CD14-positive monocyte (primary cell): ENCODE measurements around the gene CCDC116. TPM values are rescaled to one million over a fixed set of nuclear protein-coding genes. Genes with fewer than 3 reads are reported as not detected.

Source experiments
- DNase-seq, 3 donors: peaks; one replicate each; pipeline ENCODE4 v3.0.0-alpha.2; 2011 to 2022
- H2AFZ ChIP-seq: 2 replicates; pipeline ENCODE4 v1.6.0; 2012; ENCODE audit warnings: mild to moderate bottlenecking, low read depth, low read length, inconsistent platforms; ENCODE audit not compliant: insufficient read depth, poor library complexity, severe bottlenecking
- H3K27ac ChIP-seq, 2 donors: 1 replicate in 1 of 2; 2 replicates in 1 of 2; pipeline ENCODE4 v1.5.1; 2012 to 2013; ENCODE audit warnings: low read length in 2 of 2, control low read depth in 1 of 2, inconsistent platforms in 1 of 2, low read depth in 1 of 2, mild to moderate bottlenecking in 1 of 2
- H3K27me3 ChIP-seq, 2 donors: one replicate each; pipeline versions ENCODE4 v1.6.0 to v1.6.1; 2011 to 2013; ENCODE audit warnings: low read length in 2 of 2; ENCODE audit not compliant: control insufficient read depth in 2 of 2, insufficient read depth in 2 of 2
- H3K36me3 ChIP-seq, 2 donors: replicated peaks in 1 of 2; 1 replicate in 1 of 2; 2 replicates in 1 of 2; pipeline versions ENCODE4 v1.5.1 to v1.6.1; 2012 to 2013; ENCODE audit warnings: low read length in 2 of 2, control low read depth in 1 of 2, inconsistent platforms in 1 of 2, mild to moderate bottlenecking in 1 of 2; ENCODE audit not compliant: insufficient read depth in 2 of 2, control insufficient read depth in 1 of 2
- H3K4me1 ChIP-seq, 2 donors: 1 replicate in 1 of 2; 2 replicates in 1 of 2; pipeline versions ENCODE4 v1.5.1 to v1.6.1; 2012 to 2013; ENCODE audit warnings: low read length in 2 of 2, control low read depth in 1 of 2, inconsistent platforms in 1 of 2, mild to moderate bottlenecking in 1 of 2, moderate library complexity in 1 of 2; ENCODE audit not compliant: insufficient read depth in 2 of 2, control insufficient read depth in 1 of 2
- H3K4me2 ChIP-seq: replicated peaks from 2 replicates; pipeline ENCODE3; 2012; ENCODE audit warnings: low read length, moderate library complexity, mild to moderate bottlenecking; ENCODE audit not compliant: poor library complexity, severe bottlenecking; ENCODE audit errors: extremely low read depth
- H3K4me3 ChIP-seq, 3 experiments: fragments of 200-600 bp in 1 of 3; sonication (generic) in 1 of 3; replicated peaks in 1 of 3; 1 replicate in 2 of 3; 2 replicates in 1 of 3; pipeline ENCODE4 v1.5.1; 2011 to 2013; ENCODE audit warnings: low read length in 3 of 3, mild to moderate bottlenecking in 3 of 3, control low read depth in 2 of 3, low read depth in 2 of 3, inconsistent platforms in 1 of 3, moderate library complexity in 1 of 3
- H3K79me2 ChIP-seq: 2 replicates; pipeline ENCODE4 v1.6.0; 2012; ENCODE audit warnings: mild to moderate bottlenecking, control low read depth, inconsistent platforms, low read length, moderate library complexity; ENCODE audit not compliant: insufficient read depth
- H3K9ac ChIP-seq: 2 replicates; pipeline ENCODE4 v1.6.0; 2017; ENCODE audit warnings: low read length, mild to moderate bottlenecking; ENCODE audit not compliant: insufficient read depth, poor library complexity, severe bottlenecking
- H3K9me3 ChIP-seq, 2 donors: replicated peaks in 1 of 2; 1 replicate in 1 of 2; 2 replicates in 1 of 2; pipeline versions ENCODE4 v1.5.1 to v1.6.1; 2012 to 2013; ENCODE audit warnings: low read length in 2 of 2, control low read depth in 1 of 2; ENCODE audit not compliant: control insufficient read depth in 1 of 2, insufficient read depth in 1 of 2
- H4K20me1 ChIP-seq: 2 replicates; pipeline ENCODE4 v1.6.0; 2012; ENCODE audit warnings: mild to moderate bottlenecking, low read length, control low read depth, moderate library complexity; ENCODE audit not compliant: insufficient read depth
- H3K27ac Mint-ChIP-seq, 7 donors: one replicate each; pipeline ENCODE4 v1.8.0; 2020; ENCODE audit warnings: mild to moderate bottlenecking in 7 of 7, mixed read lengths in 7 of 7, moderate library complexity in 6 of 7, inconsistent platforms in 2 of 7
- H3K27me3 Mint-ChIP-seq, 3 donors: one replicate each; pipeline ENCODE4 v1.8.0; 2021 to 2022; ENCODE audit warnings: low read depth in 3 of 3, mild to moderate bottlenecking in 3 of 3, mixed read lengths in 3 of 3, moderate library complexity in 3 of 3, inconsistent platforms in 1 of 3
- H3K36me3 Mint-ChIP-seq, 2 donors: one replicate each; pipeline ENCODE4 v1.8.0; 2020; ENCODE audit warnings: mixed read lengths in 2 of 2, inconsistent platforms in 1 of 2, mild to moderate bottlenecking in 1 of 2
- H3K4me1 Mint-ChIP-seq: one replicate; pipeline ENCODE4 v1.8.0; 2020; ENCODE audit warnings: mild to moderate bottlenecking, mixed read lengths
- H3K4me3 Mint-ChIP-seq, 2 donors: one replicate each; pipeline ENCODE4 v1.8.0; 2020; ENCODE audit warnings: mild to moderate bottlenecking in 2 of 2, mixed read lengths in 2 of 2, moderate library complexity in 1 of 2
- H3K9me3 Mint-ChIP-seq, 7 donors: one replicate each; pipeline ENCODE4 v1.8.0; 2020 to 2022; ENCODE audit warnings: mixed read lengths in 7 of 7, mild to moderate bottlenecking in 6 of 7, moderate library complexity in 6 of 7, inconsistent platforms in 2 of 7
- CTCF ChIP-seq: fragments of 200-600 bp; IDR thresholded peaks from one replicate; pipeline ENCODE4 v1.8.0; 2022; ENCODE audit warnings: antibody characterized with exemption, mild to moderate bottlenecking
- WGBS: methylation state at CpG from one replicate; pipeline ENCODE4 v1.1.5; 2013; ENCODE audit warnings: missing lambda C conversion rate; ENCODE audit not compliant: insufficient coverage; 5-methylcytosine and 5-hydroxymethylcytosine counted together
- intact Hi-C, 2 donors: fragments of 100-400 bp; cut with micrococcal nuclease; formaldehyde crosslinking; loops; one replicate each; pipeline versions ENCODE4 v1.15.0 to v1.15.1; 2023
- polyA plus RNA-seq, 3 donors: library from polyadenylated mRNA; depleted of rRNA in 1 of 3; unstranded in 2 of 3; stranded (reverse) in 1 of 3; fragments of 300-500 nt in 2 of 3; fragments of >200 nt in 1 of 3; fragmentation: Illumina TruSeq in 2 of 3; gene quantifications; 1 replicate in 2 of 3; 2 replicates in 1 of 3; pipeline ENCODE4 v1.2.3, GENCODE V29; 2012 to 2021

The CCDC116 gene
- polyA plus RNA-seq, 3 donors, result 0.21 TPM; not detected in 2

- Mint-ChIP-seq H3K4me1 (peaks cover 23% of the 10 kb centered on the region), H3K27ac (peak overlapping the region; percentile 96 to 99 (median 98)), H3K4me3 (peak overlapping the region; percentile 94 to 96), H3K36me3 (peaks cover 6 to 10% of the 10 kb centered on the region in 2 donors), H3K27me3 (peaks cover 0 to 1% (median 0%) of the 10 kb centered on the region in 3 donors), H3K9me3 (peaks cover 0 to 2% (median 0%) of the 10 kb centered on the region in 7 donors)
- Histone ChIP-seq H3K27me3 (no peaks in the 10 kb centered on the region), H3K36me3 (peaks cover 5 to 12% of the 10 kb centered on the region in 2 donors), H2AFZ (peak overlapping the region; percentile 95), H3K79me2 (peaks cover 35% of the 10 kb centered on the region), H4K20me1 (peaks cover 2% of the 10 kb centered on the region), H3K4me2 (peak overlapping the region; percentile 85), H3K4me1 (peaks cover 12 to 18% of the 10 kb centered on the region in 2 donors), H3K9me3 (no peaks in the 10 kb centered on the region), H3K9ac (peak overlapping the region; percentile 87), H3K4me3 (peak overlapping the region; percentile 61 to 94 (median 76)), H3K27ac (peak overlapping the region; percentile 87 to 96)
- no peak for TF ChIP-seq CTCF
- WGBS, result 76% methylated on average over 23 of the region's 26 CpGs
- intact Hi-C loops, result no loop called here
- no peak for DNase-seq
Observed at GRCh38 chr22:21665047-21665851, 32.7 kb downstream of the CCDC116 start.

- Mint-ChIP-seq H3K4me3 (peak overlapping the region; percentile 94 to 96), H3K27me3 (no peaks in the 10 kb centered on the region), H3K4me1 (peaks cover 29% of the 10 kb centered on the region), H3K9me3 (peaks cover 0 to 2% (median 0%) of the 10 kb centered on the region in 7 donors), H3K27ac (peak overlapping the region; percentile 82 to 99 (median 98)), H3K36me3 (peaks cover 21 to 25% of the 10 kb centered on the region in 2 donors)
- Histone ChIP-seq H3K4me1 (peaks cover 12 to 18% of the 10 kb centered on the region in 2 donors), H3K4me2 (peak overlapping the region; percentile 85), H3K9ac (peak overlapping the region; percentile 87), H3K36me3 (peaks cover 18 to 27% of the 10 kb centered on the region in 2 donors), H2AFZ (peak overlapping the region; percentile 95), H3K4me3 (peak overlapping the region; percentile 61 to 94 (median 76)), H4K20me1 (peaks cover 10% of the 10 kb centered on the region), H3K27ac (peak overlapping the region; percentile 87 to 96), H3K9me3 (no peaks in the 10 kb centered on the region), H3K27me3 (no peaks in the 10 kb centered on the region), H3K79me2 (peaks cover 41% of the 10 kb centered on the region)
- DNase-seq, result no peak
- TF ChIP-seq CTCF, result no peak
- WGBS, result 58% methylated on average over 11 of the region's 16 CpGs
- intact Hi-C loops, result no loop called here
Observed at GRCh38 chr22:21666786-21667185, 34.2 kb downstream of the CCDC116 start.
